Keratinocyte (primary cell): ENCODE results near the gene NCS1. TPM values are rescaled to one million over a fixed set of nuclear protein-coding genes. Genes with fewer than 3 reads are reported as not detected.

Source experiments
- DNase-seq: peaks from one replicate; pipeline ENCODE4 v3.0.0-alpha.2; 2011; ENCODE audit warnings: low read depth, missing footprints, low spot score
- FAIRE-seq: peaks from 2 replicates; lab custom pipeline; 2011; peaks lifted over from hg19 to GRCh38; lab: Jason Lieb, UNC
- H2AFZ ChIP-seq: 2 replicates; pipeline ENCODE4 v1.6.0; 2012; ENCODE audit warnings: low read length, control low read depth, inconsistent platforms; ENCODE audit not compliant: control insufficient read depth
- H3K27ac ChIP-seq: 2 replicates; pipeline ENCODE4 v1.5.1; 2011; ENCODE audit warnings: low read length; ENCODE audit not compliant: control insufficient read depth, insufficient read depth
- H3K27me3 ChIP-seq: 3 replicates; pipeline ENCODE4 v1.6.0; 2011; ENCODE audit warnings: low read length; ENCODE audit not compliant: control insufficient read depth, insufficient read depth; ENCODE audit errors: extremely low read depth
- H3K36me3 ChIP-seq, 2 experiments: 2 replicates in 1 of 2; 3 replicates in 1 of 2; pipeline ENCODE4 v1.5.1; 2011; ENCODE audit warnings: low read length in 2 of 2, mild to moderate bottlenecking in 1 of 2; ENCODE audit not compliant: control insufficient read depth in 2 of 2, insufficient read depth in 2 of 2; ENCODE audit errors: extremely low read depth in 1 of 2
- H3K4me1 ChIP-seq: 3 replicates; pipeline ENCODE4 v1.5.1; 2011; ENCODE audit warnings: low read length; ENCODE audit not compliant: control insufficient read depth, insufficient read depth; ENCODE audit errors: extremely low read depth
- H3K4me2 ChIP-seq: 3 replicates; pipeline ENCODE4 v1.6.0; 2011; ENCODE audit warnings: low read depth, low read length; ENCODE audit not compliant: control insufficient read depth, insufficient read depth; ENCODE audit errors: extremely low read depth
- H3K4me3 ChIP-seq, 3 experiments: fragments of 200-600 bp in 1 of 3; sonication (generic) in 1 of 3; 2 replicates in 2 of 3; 3 replicates in 1 of 3; pipeline ENCODE4 v1.5.1; 2011 to 2016; ENCODE audit warnings: low read length in 3 of 3, mild to moderate bottlenecking in 3 of 3, control low read depth in 2 of 3, inconsistent platforms in 1 of 3, low read depth in 1 of 3, mixed read lengths in 1 of 3, mixed run types in 1 of 3, moderate library complexity in 1 of 3; ENCODE audit not compliant: control insufficient read depth in 2 of 3, insufficient read depth in 2 of 3; ENCODE audit errors: extremely low read depth in 1 of 3
- H3K79me2 ChIP-seq: 2 replicates; pipeline ENCODE4 v1.6.0; 2012; ENCODE audit warnings: low read length; ENCODE audit not compliant: control insufficient read depth, insufficient read depth
- H3K9ac ChIP-seq: 3 replicates; pipeline ENCODE4 v1.6.0; 2011; ENCODE audit warnings: low read length; ENCODE audit not compliant: control insufficient read depth, insufficient read depth; ENCODE audit errors: extremely low read depth
- H3K9me1 ChIP-seq: 3 replicates; pipeline ENCODE4 v1.6.0; 2011; ENCODE audit warnings: low read length; ENCODE audit not compliant: control insufficient read depth, insufficient read depth; ENCODE audit errors: extremely low read depth
- H3K9me3 ChIP-seq: 2 replicates; pipeline ENCODE4 v1.5.1; 2012; ENCODE audit warnings: low read depth, low read length; ENCODE audit not compliant: control insufficient read depth
- H4K20me1 ChIP-seq: 3 replicates; pipeline ENCODE4 v1.6.0; 2011; ENCODE audit warnings: low read length; ENCODE audit not compliant: control insufficient read depth, insufficient read depth; ENCODE audit errors: extremely low read depth
- EZH2 ChIP-seq: IDR thresholded peaks from one replicate; pipeline ENCODE4 v1.6.1; 2012; ENCODE audit warnings: inconsistent platforms, mild to moderate bottlenecking, low read length, moderate library complexity
- dilution Hi-C: fragments of 300-500 bp; cut with MboI; formaldehyde crosslinking; loops from one replicate; pipeline ENCODE4 v1.7.0; 2020; ENCODE audit warnings: low sequenced_read_pairs; ENCODE audit not compliant: extremely low pct_ligation_motif_present
- polyA plus RNA-seq, 5 experiments: library from polyadenylated mRNA; depleted of rRNA in 3 of 5; stranded (reverse) in 3 of 5; stranded (forward) in 1 of 5; unstranded in 1 of 5; fragments of >200 nt; gene quantifications; 1 replicate in 1 of 5; 2 replicates in 3 of 5; 3 replicates in 1 of 5; pipeline versions ENCODE4 v1.2.1 to v1.2.3, GENCODE V29; 2011 to 2012; ENCODE audit warnings: missing spikeins in 2 of 5, low read depth in 1 of 5, low replicate concordance in 1 of 5
- TF ChIP-seq, protein P1 (sequence below), 3 experiments: IDR thresholded peaks in 1 of 3; conservative IDR thresholded peaks in 1 of 3; optimal IDR thresholded peaks in 1 of 3; 2 replicates in 2 of 3; 3 replicates in 1 of 3; pipeline versions ENCODE3 to v1.5.1; 2011; ENCODE audit warnings: low read length in 3 of 3, mild to moderate bottlenecking in 3 of 3, moderate library complexity in 2 of 3, control low read depth in 1 of 3, inconsistent platforms in 1 of 3; ENCODE audit not compliant: insufficient read depth in 2 of 3; ENCODE audit errors: extremely low read depth in 1 of 3

The NCS1 gene
- polyA plus RNA-seq, 1 donor (not counting 4 experiments of a cell fraction or from before 2014, with no cell fraction given): 49.1 TPM

DNA sequence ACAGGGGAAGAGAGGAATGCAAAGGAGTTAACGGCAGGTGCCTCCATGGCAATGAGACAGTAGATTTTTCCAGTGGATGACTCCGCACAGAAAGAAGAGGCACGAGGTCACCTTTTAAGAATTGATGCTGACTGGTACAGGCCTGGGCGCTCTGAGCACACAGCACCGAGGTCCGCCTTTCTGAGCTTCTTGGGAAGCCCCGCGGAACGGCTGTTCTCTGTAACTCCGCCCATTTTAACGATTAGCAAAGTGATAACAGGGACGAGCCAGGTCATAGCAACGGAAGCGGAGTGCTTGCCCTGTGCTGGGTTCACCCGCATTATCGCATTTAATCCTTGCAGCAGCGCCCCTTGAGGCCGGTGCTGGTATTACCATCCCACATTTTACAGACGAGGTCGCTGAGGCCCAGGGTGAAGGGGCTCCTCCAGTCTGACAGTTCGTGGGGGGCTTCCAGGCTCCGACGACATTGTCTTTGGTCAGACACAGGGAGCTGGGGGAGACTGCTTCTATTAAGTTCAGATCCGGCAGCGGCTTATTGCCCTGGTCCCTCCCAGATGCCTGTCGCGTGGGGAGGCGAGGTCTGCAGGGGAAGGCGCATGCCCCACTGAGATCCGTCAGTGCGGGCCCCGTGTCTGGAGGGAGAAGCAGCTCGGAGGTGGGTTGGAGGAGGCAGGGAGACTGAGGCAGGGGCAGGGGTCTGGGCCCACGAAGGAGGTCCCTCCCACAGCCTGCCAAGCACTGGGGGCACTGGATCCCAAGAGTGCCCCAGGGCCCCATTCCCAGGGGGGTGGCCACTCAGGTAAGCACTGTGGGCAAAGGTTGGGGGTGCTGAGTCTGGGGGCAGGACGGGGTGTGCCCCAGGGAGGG, 71.0 kb downstream of the NCS1 start:
- H3K9me3 ChIP-seq: no peaks in the 10 kb centered on the region
- H3K4me2 ChIP-seq: peak overlapping the region; percentile 53
- H3K79me2 ChIP-seq: no peaks in the 10 kb centered on the region
- H3K9ac ChIP-seq: no peak overlapping the region
- no peaks in the 10 kb centered on the region for H3K36me3 ChIP-seq
- peaks cover 3% of the 10 kb centered on the region for H3K27me3 ChIP-seq
- no peaks in the 10 kb centered on the region for H4K20me1 ChIP-seq
- H3K27ac ChIP-seq: no peak overlapping the region
- no peak for DNase-seq
- peak overlapping the region in 1 of 3 experiments; percentile 3 for H3K4me3 ChIP-seq
- dilution Hi-C loops: no loop called here
- peak overlapping the region; percentile 60 for H2AFZ ChIP-seq
- peaks cover 10% of the 10 kb centered on the region for H3K4me1 ChIP-seq
- no peaks in the 10 kb centered on the region for H3K9me1 ChIP-seq
- no peak for TF ChIP-seq EZH2
- TF ChIP-seq, protein P1, sequence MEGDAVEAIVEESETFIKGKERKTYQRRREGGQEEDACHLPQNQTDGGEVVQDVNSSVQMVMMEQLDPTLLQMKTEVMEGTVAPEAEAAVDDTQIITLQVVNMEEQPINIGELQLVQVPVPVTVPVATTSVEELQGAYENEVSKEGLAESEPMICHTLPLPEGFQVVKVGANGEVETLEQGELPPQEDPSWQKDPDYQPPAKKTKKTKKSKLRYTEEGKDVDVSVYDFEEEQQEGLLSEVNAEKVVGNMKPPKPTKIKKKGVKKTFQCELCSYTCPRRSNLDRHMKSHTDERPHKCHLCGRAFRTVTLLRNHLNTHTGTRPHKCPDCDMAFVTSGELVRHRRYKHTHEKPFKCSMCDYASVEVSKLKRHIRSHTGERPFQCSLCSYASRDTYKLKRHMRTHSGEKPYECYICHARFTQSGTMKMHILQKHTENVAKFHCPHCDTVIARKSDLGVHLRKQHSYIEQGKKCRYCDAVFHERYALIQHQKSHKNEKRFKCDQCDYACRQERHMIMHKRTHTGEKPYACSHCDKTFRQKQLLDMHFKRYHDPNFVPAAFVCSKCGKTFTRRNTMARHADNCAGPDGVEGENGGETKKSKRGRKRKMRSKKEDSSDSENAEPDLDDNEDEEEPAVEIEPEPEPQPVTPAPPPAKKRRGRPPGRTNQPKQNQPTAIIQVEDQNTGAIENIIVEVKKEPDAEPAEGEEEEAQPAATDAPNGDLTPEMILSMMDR (optimal IDR thresholded peaks at IDR 0.05 in 1 of 3, IDR thresholded peaks at IDR 0.05 in 1 of 3, conservative IDR thresholded peaks at IDR 0.05 in 1 of 3; ENCODE audit: extremely low read depth in 1 of 3, insufficient read depth in 2 of 3, low read length in 3 of 3): peak; percentile 86 to 95 (median 93)
- FAIRE-seq: peak; percentile 20

DNA sequence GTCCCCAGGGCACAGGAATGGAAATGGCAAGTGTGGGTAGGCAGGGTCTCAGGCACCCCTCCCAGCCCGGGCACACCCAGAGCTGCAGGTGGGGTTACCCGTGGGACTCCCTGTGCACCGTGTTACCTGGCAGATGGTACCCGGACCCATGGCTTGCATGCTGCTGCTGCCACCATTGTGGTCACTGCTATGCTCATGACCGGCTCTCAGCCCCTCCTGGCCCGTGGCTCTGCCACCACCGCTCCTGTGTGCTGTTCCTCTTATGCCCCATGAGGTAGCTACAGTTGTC, 71.6 kb downstream of the NCS1 start:
- no peaks in the 10 kb centered on the region for H3K9me1 ChIP-seq
- dilution Hi-C loops: no loop called here
- no peaks in the 10 kb centered on the region for H3K36me3 ChIP-seq
- TF ChIP-seq, protein P1 (optimal IDR thresholded peaks at IDR 0.05 in 1 of 3, IDR thresholded peaks at IDR 0.05 in 1 of 3, conservative IDR thresholded peaks at IDR 0.05 in 1 of 3; ENCODE audit: extremely low read depth in 1 of 3, insufficient read depth in 2 of 3, low read length in 3 of 3): no peak
- no peak for TF ChIP-seq EZH2
- H3K4me2 ChIP-seq: no peak overlapping the region
- DNase-seq: no peak
- FAIRE-seq: no peak
- no peak overlapping the region for H3K27ac ChIP-seq
- no peaks in the 10 kb centered on the region for H4K20me1 ChIP-seq
- no peaks in the 10 kb centered on the region for H3K79me2 ChIP-seq
- no peaks in the 10 kb centered on the region for H3K9me3 ChIP-seq
- H3K27me3 ChIP-seq: peaks cover 3% of the 10 kb centered on the region
- peaks cover 10% of the 10 kb centered on the region for H3K4me1 ChIP-seq
- H2AFZ ChIP-seq: no peak overlapping the region
- no peak overlapping the region for H3K4me3 ChIP-seq
- no peak overlapping the region for H3K9ac ChIP-seq
